ENCODE measurements around the gene CFAP77. TPM values are rescaled to one million over a fixed set of nuclear protein-coding genes. Genes with fewer than 3 reads are reported as not detected.

Gene CFAP77
- total and polyA plus RNA-seq, 9 donors, result 0.11 to 13.8 (median 0.47) TPM; not detected in 4

- Histone ChIP-seq H3K36me3 (no peaks in the 10 kb centered on the region), H3K9me3 (no peaks in the 10 kb centered on the region), H3K4me1 (ENCODE audit: insufficient read depth) (peaks cover 3% of the 10 kb centered on the region), H3K27ac (no peak overlapping the region), H3K27me3 (no peaks in the 10 kb centered on the region), H3K4me3 (no peak overlapping the region)
- no peak for DNase-seq
- intact Hi-C loops (cut with DNase I), result no loop called here
- TF ChIP-seq CTCF (IDR thresholded peaks at IDR 0.05) (no peak), EP300 (IDR thresholded peaks at IDR 0.05) (no peak), POLR2A (IDR thresholded peaks at IDR 0.05) (no peak)
- 43 to 62% (median 54%) methylated on average over 8 of the region's 8 CpGs for WGBS, 3 donors
Observed at GRCh38 chr9:132514821-132515220, 104.8 kb downstream of the CFAP77 start.

- H3K36me3 ChIP-seq, result no peaks in the 10 kb centered on the region
- H3K4me1 ChIP-seq (ENCODE audit: insufficient read depth), result no peaks in the 10 kb centered on the region
- H3K27ac ChIP-seq, result no peak overlapping the region
- H3K9me3 ChIP-seq, result no peaks in the 10 kb centered on the region
- WGBS, 3 donors, result 78 to 81% (median 79%) methylated on average over 6 of the region's 6 CpGs
- H3K4me3 ChIP-seq, result no peak overlapping the region
- no peaks in the 10 kb centered on the region for H3K27me3 ChIP-seq
- intact Hi-C loops (cut with DNase I), result no loop called here
- TF ChIP-seq EP300 (IDR thresholded peaks at IDR 0.05) (no peak), CTCF (IDR thresholded peaks at IDR 0.05) (no peak), POLR2A (IDR thresholded peaks at IDR 0.05) (no peak)
- no peak for DNase-seq
Observed at GRCh38 chr9:132516301-132516700, 106.3 kb downstream of the CFAP77 start.

DNA sequence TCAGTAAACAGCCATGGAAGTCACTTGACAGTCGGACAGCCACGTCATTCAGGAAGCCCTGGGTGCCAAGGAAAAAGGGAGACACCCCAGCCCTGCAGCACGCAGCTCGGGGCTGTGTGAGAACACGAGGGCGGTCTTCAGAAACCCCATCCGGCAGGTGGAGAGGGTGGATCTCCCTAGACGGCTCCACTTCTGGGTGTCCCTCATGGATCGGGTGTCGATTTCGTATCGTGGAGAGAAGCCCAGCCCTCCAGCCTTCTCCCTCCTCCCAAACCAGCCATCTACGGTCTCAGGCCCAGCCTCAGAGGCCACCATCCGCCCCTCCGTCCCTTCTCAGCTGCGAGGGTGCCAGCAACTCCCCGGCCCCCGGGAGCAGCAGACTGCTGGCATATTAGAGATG, 106.9 kb downstream of the CFAP77 start:
- Histone ChIP-seq H3K27ac (no peak overlapping the region), H3K4me1 (ENCODE audit: insufficient read depth) (no peaks in the 10 kb centered on the region), H3K9me3 (no peaks in the 10 kb centered on the region), H3K27me3 (no peaks in the 10 kb centered on the region), H3K4me3 (no peak overlapping the region), H3K36me3 (no peaks in the 10 kb centered on the region)
- intact Hi-C loops (cut with DNase I), result no loop called here
- no peak for TF ChIP-seq EP300 (IDR thresholded peaks at IDR 0.05)
- no peak for TF ChIP-seq CTCF (IDR thresholded peaks at IDR 0.05)
- no peak for TF ChIP-seq POLR2A (IDR thresholded peaks at IDR 0.05)
- 58 to 60% (median 58%) methylated on average over 18 of the region's 18 CpGs for WGBS, 3 donors
- DNase-seq, result no peak

DNA sequence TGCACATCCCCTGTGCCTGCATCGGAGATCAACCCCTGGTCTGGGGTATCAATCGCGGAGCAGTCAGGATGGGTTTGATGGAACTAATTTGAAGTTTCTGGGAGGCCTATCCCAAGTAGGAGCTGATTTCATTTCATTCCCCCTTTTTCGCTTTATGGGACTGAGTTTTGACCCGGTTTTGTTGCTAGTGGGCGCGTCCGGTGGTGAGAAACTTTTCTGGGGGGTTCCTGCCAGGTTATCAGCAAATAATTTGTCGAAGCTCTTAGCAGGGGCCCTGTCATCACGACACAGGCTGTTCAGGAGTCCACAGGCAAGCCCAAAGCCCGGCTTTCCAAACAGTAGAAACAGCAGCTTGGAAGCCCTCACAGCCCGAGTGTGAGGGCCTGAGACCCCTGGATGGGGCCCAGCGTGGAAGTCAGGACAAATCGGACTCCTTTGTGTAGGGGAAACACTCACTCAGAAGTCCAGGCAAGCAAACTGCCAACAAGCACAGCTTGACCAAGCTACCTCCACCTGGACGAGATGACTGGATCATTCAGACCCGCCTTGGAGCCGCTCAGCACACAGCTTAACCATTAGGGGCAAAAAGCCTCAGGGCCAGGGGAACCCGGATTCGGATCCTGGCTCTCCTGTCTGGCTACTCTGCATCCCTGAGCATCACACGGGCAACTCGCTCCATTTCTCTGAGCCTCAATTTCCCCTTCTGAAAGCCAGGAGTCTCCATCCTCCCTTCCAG, 108.0 kb downstream of the CFAP77 start:
- Histone ChIP-seq H3K4me1 (ENCODE audit: insufficient read depth) (no peaks in the 10 kb centered on the region), H3K4me3 (no peak overlapping the region), H3K27ac (no peak overlapping the region), H3K27me3 (no peaks in the 10 kb centered on the region), H3K36me3 (no peaks in the 10 kb centered on the region), H3K9me3 (no peaks in the 10 kb centered on the region)
- no peak for TF ChIP-seq EP300 (IDR thresholded peaks at IDR 0.05)
- no peak for TF ChIP-seq CTCF (IDR thresholded peaks at IDR 0.05)
- no peak for TF ChIP-seq POLR2A (IDR thresholded peaks at IDR 0.05)
- 61 to 68% (median 65%) methylated on average over 21 of the region's 21 CpGs for WGBS, 3 donors
- intact Hi-C loops (cut with DNase I), result no loop called here
- DNase-seq, result no peak
